Prostate gland (tissue), 2 donors: ENCODE results near the gene SORT1.

Source experiments
- CTCF ChIP-seq, 4 experiments: fragments of 200-600 bp in 2 of 4; fragments of 450-650 bp in 2 of 4; sonication (generic) in 2 of 4; IDR thresholded peaks; 1 replicate in 3 of 4; 2 replicates in 1 of 4; pipeline ENCODE4 v1.5.1; 2016 to 2019; ENCODE audit warnings: antibody characterized with exemption in 4 of 4, mild to moderate bottlenecking in 2 of 4, moderate library complexity in 2 of 4
- POLR2A ChIP-seq: fragments of 450-650 bp; IDR thresholded peaks from one replicate; pipeline ENCODE4 v1.6.1; 2016; ENCODE audit warnings: antibody characterized with exemption, mild to moderate bottlenecking
- POLR2AphosphoS5 ChIP-seq: sonication (generic); formaldehyde crosslinking; IDR thresholded peaks from one replicate; pipeline ENCODE4 v1.6.1; 2017; ENCODE audit warnings: antibody characterized with exemption

- no peak for TF ChIP-seq CTCF (IDR thresholded peaks at IDR 0.05)
- TF ChIP-seq POLR2AphosphoS5: no peak
- no peak for TF ChIP-seq POLR2A
These were observed 125.5 kb downstream of the SORT1 start for GRCh38 chr1:109272021-109272799.
